NCI-H1436 (cell line): ENCODE results near the gene INHBB.

Source experiments
- DNase-seq: peaks from one replicate; lab custom pipeline; 2025; lab: John Stamatoyannopoulos, UW

INHBB gene

DNA sequence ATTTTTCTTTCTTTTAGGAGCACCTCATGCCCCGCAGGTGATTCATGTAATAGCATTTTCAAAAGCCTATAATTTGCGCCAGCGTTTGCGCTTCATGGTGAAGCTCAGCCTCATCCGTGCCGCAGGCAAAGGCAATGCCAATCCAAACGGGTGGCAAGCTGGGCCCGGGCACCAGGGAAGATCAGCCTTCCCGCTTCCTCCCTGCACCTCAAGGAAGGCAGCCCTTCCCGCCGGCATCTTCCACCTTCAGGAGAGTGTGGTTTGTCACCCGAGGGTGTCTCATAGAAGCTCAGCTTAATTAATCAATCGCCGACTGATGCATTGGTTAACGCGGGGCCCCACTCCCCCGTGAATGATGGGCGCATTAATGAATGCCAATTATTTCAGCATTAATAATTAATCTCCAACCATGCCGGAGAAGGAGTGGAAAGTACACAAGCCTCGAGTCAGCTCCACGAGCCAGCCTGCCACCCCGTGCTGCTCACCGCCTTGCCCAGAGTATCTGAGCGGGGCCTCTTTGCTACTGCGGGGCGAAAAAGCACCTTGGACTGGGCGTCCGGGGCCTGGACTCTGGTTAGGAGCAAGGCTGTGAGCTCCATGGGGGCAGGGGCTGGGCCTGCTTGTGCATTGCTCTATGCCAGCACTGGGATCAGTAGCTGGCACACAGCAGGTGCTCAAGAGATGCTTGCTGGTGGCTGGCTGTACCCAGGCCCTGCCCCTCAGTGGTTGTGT, 13.0 kb downstream of the INHBB start:
- DNase-seq, result no peak

DNA sequence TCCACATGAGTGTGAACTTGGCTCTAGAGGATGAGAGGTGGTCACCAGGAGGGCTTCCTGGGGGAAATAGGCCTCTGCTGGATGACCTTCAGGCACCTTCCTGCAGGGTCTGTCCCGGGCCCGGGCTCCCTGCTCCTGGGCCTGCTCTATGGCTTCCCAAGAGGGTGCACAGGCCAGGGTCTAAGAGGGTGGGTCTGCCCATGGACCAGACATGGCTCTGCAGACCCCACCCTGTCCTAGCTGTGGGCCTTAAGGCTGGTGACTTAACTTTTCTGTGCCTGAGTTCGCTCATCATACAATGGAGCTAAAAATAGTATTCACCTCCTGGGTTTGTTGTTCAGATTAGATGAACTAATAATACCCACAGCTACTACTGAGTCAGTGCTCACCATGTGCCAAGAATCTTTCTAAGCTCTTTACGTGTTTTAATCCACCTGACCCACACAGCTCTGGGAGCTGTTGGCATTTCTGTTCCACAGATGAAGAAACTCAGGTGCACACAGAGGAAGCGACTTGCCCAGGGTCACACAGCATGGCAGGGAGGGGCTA, 14.4 kb downstream of the INHBB start:
- no peak for DNase-seq

DNA sequence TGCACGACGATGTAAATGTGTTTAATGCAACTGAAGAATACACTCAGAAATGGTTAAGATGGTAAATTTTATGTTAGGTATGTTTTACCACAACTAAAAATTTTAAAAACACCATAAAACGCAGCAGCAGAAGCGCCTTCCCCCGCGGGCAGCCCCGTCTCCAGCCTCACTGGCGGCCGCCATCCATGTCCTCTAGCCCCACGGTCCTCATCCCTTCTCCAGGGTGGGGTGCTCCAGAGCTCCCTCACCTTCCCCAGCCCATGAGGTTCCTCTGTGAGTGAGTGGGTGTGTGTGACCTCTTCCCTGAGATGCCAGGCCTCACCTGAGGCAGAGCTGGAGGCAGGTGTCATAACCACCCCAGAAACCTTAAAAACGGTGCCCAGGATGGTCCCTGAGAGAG, 17.0 kb downstream of the INHBB start:
- no peak for DNase-seq

DNA sequence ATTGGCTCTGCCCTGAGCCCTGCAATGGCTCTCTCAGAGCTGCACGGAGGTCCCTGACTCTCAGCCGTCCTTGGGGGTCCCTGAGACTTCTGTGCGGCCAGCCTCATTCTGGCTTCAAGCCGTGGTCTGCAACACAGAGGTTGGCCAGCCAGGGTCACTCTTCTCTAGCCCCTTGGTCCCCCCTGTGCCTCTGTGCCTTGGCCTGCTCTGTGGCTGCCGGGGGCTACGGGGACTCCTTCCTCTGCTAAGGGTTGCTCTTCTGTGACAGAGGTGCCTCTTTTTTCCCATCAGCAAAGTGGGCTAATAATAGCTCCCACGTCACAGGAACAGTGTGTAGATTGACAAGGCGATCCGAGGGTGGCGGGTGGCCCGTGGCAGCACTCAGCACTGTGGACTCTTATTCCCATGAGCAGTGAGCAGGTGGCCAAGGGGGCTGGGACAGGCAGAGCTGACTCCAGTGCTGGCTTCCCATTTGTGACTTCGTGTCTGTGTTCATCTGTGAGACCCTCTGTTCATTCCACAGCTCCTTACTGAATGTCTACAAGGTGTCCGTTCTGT, 19.4 kb downstream of the INHBB start:
- no peak for DNase-seq

DNA sequence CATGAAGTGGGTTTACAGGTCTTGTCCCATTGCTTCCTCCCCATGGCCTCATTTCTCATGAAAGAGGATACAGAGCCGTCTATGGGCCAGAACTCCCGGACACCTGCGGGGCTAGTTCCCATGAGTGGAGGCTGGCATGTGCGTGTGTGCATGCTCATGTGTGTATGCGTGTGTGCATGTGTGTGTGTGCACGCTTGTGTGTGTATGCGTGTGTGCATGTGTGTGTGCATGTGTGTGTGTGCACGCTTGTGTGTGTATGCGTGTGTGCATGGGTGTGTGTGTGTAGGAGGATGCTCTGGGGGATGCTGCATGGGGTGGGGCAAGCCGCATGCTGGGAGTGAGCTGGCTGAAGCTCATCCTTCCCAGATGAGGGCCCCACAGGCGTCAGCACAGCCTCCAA, 20.8 kb downstream of the INHBB start:
- DNase-seq, result no peak

DNA sequence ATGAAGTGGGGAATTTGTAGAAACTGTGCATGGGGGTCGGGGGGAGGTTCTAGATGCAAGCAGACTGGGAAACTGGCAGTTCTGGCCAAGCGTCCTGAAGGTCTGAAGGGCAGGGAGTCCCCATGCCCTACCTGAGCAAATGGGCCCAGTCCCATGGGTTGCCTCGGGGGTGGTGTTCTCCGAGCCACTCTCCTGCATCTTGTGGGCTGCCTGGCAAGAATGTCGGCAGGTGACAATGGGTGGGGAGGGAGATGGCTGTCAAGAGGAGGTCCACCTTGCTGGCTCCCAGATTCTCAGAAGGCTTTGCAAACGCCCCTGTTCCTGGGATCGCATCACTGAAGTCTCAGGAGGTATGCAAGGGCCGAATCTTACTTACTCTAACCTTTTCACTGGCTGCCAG, 21.3 kb downstream of the INHBB start:
- no peak for DNase-seq

DNA sequence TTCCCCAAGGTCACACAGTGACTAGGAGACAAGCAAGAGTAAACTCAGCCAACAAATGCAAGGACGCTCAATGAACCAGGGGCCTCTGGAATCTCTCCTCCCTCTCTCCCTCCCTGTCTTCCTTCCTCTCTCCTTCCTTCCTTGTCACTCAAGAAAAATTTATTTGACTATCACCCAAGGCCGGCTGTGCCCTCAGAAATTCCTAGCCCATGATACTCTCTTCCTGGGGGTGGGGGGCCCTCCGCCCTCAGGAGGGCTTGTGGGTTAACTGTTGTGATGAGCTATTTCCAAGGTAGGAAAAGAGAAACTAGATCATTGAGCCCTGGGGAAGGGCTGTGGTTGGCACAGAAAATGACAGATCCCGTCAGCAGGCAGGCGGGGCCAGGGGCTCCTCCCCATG, 21.7 kb downstream of the INHBB start:
- DNase-seq, result no peak

DNA sequence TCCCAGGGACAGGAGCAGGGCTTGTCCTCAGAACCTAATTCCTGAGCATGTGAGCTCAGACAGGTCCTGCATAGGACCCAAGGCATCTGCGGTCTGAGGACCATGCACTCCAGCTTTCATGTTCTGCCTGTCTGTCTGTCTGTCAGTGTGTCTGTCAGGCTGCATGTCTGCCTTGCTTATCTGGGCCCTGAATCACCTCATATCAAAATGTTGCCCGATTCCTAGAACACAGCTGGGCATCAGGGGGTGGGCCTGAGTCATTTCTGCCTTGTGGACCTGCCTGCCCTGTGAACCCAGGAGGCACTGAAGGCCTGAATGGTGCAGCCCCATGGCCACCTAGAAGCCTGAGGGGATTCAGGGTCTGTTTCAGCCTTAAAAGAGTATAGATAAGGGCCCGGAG, 22.1 kb downstream of the INHBB start:
- no peak for DNase-seq

DNA sequence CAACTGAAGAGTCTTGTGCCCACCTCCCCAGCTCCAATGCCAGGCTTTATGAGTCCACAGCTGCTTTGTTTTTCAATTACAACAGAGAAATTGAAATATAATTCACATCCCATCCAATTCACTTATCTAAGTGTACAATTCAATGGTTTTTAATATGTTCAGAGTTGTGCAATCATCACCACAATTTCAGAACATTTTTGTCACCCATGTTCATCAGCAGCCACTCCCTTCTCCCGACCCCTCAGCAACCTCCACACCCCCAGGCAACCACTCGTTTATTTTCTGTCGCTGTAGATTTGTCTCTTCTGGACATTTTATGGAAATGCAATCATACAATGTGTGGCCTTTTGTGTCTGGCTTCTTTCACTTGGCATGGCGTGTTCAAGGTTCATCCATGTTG, 23.3 kb downstream of the INHBB start:
- no peak for DNase-seq

DNA sequence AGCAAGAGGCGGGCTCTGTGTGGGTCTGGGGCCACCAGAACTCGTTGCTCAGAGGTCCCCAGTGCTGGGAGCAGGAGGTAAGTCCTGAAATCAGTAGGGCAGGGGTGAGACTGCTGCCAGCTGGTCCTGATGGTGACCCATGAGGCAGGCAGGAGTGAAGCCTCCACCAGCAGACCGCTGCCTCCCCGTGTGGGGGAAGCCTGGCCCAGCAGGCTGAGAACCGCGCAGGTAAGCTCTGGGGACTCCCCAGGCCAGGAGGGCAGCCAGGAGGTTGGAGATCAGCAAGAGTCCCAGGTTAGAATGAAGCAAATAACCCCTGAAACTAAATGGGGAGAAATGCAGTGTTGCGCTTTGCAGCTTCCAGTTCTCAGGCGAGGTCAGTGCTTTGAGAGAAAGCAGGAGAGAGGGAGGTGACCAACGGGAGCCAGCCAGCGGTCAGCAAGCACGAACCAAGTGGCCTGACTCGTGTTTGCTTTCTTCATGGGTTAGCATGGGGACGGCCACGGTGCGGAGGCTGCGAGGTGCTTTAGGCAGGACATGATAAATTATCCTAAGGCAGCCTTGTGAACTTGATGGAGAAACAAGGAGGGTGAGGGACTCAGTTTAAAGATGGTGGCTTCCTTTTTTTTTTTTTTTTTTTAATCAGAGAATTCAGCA, 26.2 kb downstream of the INHBB start:
- DNase-seq, result no peak

DNA sequence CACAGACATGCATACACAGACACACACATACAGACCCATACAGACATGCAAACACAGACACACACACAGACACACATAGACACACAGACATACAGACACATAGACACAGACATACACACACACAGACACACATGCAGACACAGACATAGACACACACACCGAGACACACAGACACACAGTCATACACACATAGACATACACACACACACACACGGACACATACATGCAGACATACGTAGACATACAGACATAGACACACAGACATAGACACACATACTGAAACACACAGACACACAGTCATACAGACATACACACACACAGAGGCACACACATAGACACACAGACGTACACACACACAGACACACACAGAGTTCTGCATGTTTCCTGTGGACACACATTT, 26.9 kb downstream of the INHBB start:
- DNase-seq, result no peak

DNA sequence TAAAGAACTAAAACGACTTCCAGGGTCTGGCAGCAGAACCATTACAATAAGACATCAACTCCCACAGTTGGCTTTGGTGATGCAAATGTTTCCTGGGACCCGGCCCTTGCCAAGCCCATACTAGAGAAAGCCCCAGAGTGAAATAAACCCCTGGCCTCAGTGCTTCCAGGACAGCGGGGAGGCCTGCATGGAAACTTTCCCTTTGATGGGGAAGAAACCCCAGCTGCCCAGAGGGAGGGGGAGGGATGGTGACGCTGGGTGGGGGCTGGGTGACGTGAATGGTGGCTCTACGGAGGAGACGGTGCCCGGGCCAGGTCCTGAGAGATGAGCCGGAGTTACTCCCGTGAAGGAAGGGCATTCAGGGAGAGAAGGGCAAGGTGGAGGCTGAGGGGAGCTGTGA, 27.5 kb downstream of the INHBB start:
- no peak for DNase-seq

DNA sequence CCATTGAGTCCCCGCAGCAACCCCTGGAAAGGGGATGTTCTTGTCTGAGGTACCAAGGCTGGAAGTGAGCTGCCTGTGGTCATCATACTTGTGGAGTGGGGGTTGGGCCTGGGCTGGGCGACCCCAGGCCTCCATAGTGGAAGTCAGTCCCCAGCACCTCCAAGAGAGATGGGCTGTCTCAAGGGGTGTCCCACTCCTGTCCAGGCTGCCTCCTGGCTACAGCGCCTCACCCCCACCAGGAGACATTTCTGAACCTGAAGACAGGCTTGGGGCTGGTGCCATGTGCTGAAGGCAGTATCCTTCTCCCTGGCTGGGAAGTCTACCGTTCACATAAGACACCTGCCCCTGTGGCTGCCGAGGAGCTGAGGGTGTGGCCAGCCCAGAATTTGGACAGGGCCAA, 28.9 kb downstream of the INHBB start:
- DNase-seq, result no peak

DNA sequence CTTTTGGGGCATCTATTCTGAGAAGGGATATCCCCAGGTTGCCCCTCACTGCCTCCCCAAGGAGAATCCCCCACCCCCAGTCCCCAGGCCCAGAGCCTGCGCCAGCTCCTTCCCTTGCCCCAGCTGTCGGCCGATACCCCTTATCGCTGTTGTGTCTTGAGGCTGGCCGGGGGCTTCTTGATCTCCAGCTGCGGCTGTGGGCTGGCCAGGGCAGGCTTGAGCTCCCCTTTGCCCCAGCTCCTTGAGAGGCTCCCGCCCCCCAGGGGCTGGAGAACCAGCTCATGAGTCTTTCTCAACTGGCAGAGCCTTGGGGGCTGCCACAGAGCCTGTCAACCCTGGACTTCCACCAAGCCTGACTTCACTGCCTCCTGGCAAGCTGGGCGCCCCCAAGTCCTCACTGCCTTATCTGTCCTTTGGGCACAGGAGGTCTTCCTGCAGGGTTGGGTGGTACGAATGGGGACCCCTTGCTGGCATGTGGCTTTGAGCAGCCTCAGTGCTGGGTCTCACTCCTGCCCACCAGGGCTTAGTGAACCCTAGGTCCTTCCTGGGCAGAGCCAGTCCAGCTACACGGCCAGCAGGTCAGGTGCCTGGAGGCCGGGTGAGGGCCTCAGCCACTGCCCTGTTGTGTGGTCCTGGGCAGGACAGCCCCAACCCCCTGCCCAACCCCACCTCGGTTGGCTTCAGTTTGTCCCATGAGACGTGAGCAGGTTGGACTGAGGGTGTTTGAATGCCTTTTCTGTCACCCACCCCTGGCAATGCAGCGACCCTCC, 29.5 kb downstream of the INHBB start:
- no peak for DNase-seq

DNA sequence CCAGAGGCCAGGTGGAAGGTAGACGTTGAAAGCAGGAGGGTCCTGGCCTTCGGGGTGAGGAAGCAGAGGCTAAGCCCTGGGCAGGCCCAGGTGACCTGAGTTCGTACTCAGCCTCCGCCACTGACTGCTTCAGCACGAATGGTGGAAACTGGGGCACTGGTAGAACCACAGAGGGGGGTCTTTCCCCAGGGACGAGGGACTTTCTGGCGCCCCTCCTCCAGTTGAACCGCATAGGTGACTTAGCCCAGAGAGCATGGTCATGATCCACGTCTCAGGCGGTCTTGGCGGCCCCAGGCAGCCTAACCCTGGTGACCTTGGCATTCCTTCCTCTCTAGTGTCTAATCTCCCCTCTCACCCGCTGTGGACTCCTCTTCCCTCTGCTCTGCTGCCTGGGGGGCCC, 30.2 kb downstream of the INHBB start:
- DNase-seq, result no peak

DNA sequence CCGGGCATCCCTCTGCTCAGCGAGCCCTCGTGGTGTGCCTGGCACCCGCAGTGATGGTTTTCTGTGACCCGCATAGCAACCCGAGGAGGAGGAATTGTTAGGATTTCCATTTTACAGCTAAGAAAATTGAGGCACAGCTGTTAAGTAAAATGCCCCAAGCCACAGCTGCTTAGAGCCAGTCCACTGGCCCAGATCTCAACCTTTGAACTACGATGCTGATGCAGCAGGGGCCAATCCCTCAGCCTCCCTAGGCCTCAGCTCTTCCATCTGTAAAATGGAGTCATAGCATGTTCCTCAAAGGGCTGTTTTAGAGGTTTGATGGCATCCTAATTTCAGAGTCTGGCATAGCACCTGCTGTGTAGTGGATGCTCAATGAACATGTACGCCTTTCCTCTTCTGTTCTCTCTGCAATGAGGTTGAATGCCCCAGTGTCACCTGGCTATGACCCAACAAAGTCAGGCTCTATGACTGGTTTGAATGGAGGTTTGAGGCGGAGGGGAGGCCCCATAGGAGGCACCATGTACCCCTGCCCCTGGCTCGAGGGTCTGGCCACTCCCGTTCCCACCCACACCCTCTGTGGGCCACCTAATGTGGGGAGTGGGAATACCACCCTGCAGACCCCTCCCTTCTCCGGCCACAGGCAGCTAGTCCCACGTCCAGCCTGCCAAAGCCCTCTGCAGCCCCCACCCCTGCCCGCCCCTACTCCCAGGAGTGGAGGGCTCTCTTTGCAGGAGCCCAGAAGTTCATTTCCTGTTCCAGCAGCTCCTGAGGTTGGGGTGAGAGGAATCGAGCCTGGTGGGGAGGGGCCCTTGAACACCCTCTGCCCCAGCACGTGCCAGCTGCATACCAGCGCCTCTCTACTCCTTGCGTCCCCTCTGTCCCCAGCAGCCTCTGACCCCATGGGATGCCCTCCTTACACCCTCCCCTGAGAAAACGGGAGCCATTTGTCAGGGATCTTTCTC, 31.0 kb downstream of the INHBB start:
- DNase-seq, result no peak

DNA sequence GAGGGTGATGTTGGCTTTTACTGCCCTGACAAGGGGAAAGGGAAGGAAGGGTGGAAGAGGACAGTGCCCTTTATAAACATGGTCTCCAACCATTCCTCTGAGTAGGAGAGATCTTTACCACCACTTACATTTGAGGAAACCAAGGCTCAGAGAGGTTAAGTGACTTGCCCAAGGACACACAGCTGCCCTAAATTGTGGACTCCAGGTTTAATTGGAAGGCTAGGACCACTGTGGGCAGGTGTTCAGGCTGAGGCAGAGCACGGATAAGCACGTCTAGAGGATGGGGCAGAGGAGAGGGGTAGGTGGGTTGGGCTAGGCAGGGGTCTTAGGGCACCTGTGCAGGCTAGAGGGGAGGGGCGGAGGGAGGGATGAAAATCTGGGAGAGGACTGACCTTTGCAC, 32.7 kb downstream of the INHBB start:
- no peak for DNase-seq

DNA sequence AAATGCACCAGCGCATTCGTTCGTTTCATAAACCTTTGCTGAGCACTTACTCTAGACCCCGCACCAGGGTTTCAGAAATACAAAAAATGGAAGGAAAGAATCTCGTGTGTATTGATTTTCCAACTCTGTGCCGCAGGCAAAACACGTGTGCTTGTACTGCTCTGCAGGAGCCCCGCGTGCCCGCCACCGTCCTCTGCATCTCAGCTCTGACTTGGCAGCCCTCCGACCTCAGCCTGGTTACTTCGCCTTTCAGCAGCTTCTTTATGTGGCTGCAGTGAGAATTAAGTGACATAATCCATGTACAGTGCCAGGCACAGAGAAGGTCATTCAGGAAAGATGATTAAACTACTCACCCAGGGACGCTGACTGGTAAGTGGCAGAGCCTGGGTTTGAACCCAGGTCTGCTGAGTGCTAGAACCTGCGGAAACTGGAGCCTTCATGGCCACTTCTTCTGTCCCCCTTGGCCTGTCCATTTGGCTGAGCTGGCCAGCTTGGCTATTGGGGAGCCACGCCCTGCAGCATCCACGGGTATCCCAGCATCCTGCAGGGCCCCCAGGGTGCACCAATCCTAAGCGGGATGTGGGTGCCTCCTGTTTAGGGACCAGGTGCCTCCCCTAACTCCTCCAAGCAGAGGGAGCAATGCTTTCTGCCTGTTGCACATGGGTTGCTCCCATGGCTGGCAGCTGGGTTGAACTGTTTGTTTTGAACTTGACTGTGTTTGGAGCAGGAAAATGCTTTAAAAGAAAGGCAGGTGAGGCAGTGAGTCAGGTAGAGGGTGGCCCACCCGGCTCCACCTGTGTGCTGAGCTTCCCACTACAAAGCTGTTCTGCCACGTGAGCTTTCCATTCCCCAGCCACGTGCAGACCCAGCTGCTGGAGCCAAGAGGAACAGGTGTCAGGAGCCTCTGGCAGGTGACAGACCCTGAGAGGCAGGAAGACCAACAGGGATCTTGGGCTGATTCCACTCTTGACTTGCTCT, 34.3 kb downstream of the INHBB start:
- peak; percentile 44 for DNase-seq

DNA sequence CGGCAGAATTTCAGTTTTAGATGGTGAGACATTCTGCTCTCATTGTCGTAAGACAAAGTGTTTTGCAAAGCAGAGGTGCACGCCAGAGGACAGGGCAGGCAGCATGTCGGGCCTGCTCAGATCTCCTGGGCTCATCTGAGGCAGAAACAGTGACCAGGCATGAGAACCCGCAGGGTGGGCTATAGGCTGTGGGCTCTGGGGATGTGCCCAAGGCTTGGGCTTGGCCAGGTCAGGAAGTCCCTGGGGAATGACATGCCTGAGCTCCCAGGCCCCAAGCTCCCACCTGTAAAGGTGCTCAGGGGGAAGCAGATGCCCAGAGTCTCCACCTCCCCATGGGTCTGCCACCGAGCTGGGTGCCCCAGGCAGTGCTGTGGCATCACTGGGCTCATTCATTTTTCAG, 35.3 kb downstream of the INHBB start:
- no peak for DNase-seq

DNA sequence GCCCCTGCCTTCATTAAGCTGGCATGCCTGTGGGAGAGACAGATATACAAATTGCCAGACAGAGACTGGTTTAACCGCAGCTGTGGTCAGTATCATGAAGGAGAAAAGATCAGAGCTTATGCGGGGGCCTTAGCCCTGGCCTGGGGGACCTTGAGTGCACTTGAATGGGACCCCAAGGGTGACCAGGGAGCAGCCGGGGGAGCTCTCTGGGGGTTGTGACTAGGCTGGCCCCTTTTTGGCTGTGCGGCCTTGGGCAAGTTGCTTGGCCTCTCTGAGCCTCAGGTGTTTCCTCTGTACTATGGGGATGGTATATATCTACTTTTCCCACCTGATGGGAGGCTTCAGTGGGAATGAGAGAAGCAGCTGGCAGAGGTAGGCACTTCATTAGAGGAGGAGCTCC, 35.7 kb downstream of the INHBB start:
- no peak for DNase-seq
